GM19099 (cell line): ENCODE results near the gene B3GAT2.

ENCODE experiments used
- POLR2A ChIP-seq: IDR thresholded peaks from 3 replicates; pipeline ENCODE4 v1.6.1; 2011; ENCODE audit warnings: low read depth; ENCODE audit not compliant: insufficient read length; ENCODE audit errors: extremely low read depth

B3GAT2 gene

DNA sequence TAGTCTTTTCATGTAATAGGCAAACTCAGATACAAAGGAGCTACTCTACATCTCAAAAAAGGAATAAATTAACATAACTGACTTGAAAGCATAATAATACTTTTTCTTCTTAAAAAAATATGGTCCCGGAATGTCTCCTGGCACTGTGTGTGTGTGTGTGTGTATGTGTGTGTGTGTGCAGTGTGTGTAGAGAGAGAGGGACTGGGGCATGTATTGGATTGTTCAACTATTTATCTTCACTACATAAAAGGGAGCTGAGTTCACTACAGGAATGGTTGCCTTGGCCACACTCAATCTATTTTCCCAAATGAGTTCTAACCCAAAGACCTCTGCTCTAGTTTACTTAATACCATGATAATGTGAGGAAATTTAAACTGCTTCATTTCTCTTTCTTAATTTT is 51.1 kb downstream of the B3GAT2 start:
- no peak for TF ChIP-seq POLR2A

DNA sequence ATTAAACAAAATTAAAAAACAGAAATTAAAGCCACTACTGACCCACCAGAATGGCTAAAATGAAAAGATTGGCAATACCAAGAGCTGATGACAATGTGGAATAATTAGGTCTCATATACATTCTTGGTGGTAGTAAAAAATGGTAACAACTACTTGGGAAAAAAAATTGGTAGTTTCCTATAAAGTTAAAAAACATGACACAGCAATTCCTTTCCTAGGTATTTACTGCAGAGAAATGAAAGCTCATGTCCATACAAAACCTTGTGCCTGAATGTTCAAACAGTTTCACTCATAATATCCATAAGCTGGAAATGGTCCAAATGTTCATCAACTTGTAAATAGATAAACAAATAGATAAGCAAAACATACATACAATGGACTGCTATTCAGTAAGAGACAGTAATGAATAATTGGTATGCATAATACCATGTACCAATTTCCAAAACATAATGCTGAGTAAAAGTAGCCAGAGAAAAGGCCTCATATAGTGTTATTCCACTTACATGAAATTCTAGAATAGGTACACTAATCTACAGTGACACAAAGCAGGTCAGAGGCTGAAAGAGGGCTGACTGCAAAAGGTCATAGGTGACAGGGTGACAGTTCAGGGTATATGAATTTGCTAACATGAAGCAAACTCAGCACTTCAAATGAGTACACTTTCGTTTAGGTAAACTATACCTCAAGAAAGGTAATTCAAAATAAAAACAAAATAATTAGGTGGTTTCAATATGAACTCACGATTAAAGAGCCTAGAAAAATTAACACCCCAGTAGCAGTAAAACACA is 53.0 kb downstream of the B3GAT2 start:
- TF ChIP-seq POLR2A, result no peak

DNA sequence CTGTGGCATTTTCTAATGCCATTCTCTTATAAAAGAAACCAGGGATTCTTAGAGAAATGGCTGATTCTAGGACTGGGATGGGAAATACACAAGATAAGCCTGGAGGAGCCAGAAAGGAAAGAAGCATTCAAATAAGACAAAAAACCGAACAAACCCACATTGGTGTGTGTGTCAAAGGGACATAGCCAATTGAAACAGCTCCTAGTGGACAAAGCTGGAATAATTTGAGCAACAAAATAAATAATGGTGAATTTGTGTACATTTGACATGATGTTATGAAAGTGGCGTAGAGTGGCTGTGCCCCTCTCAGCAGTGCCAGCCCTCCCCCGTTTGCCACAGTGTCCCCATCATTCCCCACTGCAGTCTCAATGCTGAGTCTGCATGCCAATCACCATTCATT is 55.5 kb downstream of the B3GAT2 start:
- TF ChIP-seq POLR2A, result no peak

DNA sequence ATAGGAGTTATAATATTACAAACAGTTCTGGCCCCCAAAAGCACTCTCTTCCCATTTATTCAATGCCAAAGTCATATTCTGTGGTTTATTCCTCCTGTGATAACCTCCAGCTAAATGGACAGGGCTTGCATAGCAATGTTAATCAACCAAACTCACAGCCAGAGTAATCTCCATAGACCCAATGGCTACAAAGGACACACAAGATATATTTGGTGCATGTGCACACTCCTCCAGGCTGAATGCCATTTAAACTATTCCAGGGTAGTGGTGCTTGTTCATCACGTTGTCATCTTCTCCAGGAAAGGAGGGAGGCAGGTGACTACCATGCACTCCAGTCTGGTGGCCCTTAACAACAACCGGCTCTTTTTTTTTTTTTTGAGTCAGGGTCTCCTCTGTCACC is 56.8 kb downstream of the B3GAT2 start:
- TF ChIP-seq POLR2A, result no peak

DNA sequence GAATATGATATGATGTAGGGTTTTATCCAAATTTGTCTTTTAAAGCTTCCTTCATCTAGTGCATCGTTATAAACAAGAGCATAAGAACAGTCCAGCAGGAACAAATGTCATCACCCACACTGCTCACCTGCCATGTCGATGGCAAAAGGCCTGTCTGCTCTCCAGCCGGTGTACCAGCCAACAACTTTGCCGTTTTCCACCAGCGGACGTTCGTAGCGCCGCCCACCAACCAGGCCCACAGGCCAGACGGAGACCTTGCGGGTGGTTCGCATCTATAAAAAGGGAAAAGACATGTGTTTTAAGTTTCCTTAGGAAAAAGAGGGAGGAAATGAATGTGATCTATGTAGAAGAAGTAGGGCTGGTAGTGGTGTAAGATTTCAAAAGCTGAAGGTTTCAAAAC is 62.9 kb downstream of the B3GAT2 start:
- no peak for TF ChIP-seq POLR2A

DNA sequence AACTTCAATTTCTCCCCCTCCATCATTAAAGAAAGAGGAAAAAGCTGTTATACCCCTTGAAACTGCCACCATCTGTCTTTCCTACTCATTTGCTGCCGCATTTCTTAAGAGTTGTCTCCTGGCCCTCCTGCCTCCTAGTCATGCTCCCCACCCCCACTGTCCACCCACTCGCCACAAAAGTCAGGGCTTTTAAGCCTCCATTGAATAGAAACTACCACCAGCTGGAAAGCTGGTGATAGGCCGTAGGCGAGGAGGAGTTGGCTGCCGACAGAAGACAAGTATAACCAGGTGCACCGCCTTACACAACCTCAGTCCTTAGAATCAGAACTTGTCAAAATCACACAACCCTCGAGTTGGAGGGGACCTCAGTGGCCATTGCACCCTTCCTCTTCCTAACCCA is 67.6 kb downstream of the B3GAT2 start:
- TF ChIP-seq POLR2A, result no peak

DNA sequence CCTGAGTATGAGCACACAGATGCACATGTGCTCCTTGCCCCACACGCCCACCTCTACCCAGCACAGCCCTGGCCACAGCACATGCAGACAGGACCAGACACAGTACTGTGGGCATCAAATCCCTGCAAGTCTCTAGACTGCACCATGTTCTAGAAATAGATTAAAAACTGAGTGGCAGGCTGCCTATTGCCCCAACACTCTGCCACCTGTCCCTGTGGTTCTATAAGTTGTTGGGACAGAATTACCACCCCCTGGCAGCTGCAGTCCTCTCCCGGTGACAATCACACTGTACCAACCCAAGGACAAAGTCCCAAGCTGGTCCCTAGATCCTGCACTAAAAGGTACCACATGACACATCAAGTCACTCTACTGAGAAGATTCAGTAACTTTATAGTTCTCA is 70.2 kb downstream of the B3GAT2 start:
- TF ChIP-seq POLR2A, result no peak

DNA sequence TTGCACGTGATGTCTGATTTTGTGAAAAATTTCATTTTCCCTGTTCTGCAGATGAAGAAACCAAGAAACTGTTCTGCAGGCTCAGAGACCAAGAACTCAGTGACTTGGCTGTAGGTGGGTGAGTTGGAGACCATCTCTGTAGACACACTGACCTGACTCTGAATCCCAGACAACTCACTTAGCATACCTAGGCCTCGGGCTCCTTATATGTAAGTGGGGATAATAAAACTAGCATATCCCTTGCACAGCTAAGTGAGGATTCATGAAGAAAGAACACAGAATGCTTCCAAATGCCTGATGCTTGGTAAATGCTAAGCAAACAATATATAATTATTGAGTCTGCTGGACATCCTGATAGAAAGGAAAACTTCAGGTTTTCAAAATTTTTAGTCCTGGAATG is 70.8 kb downstream of the B3GAT2 start:
- no peak for TF ChIP-seq POLR2A

DNA sequence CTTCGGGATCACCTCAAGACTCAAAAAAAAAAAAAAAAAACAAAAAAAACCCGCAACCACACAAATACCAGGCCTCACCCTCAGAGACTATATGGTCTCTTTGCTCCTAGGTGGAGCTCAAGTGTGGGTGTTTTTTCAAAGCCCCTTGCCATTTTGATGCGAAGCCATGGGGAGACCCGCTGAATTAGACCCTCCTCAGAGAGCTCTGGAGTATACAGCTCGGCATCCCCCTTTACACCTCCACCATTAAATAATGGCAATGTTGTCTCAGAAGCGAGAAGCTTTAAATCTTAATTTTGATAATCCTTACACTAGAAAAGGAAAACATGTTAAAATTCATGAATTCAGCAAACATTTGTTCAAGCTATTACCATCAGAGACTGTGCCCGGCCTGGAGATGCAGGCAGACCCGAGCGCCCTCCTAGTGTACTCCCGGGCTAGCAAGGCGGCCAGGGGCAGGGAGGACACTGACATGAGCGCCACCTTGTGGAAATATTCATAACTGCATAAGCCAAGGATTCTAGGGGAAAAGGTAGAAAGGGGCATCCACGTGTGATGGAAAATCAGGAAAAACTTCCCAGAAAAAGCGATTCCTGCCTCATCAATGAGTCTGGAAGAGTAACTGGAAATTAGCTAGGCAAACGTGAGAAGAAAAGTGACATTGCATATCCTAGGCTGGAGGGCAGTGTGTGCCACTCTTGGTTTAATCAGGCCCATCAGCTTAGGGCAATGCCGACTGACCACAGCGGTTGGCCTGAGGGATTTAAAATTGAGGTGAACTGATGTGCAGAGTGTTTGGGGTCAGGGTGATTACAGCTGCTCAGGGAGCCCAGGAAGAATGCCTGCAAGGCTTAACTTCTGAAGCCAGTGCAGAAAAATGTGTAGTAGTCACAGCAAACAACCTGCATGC is 72.5 kb downstream of the B3GAT2 start:
- no peak for TF ChIP-seq POLR2A

DNA sequence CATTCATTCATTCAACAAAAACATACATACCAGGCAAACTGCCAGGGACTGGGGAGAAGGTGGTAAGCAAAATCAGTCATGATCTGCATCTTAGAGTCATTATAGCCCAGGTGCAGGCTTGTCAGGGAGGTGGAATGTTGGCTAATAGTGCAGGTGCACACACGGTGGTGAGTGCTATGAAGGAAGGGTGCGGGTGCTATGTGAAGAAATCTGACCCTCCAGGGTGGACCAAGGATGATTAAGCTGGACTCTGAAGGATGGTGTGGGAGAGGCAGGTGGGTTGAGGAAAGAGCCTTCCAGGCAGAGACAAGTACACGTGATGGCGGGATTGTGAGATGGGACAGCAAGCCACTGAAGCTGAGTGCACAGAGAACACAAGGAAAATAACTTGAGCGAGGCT is 77.4 kb downstream of the B3GAT2 start:
- no peak for TF ChIP-seq POLR2A

DNA sequence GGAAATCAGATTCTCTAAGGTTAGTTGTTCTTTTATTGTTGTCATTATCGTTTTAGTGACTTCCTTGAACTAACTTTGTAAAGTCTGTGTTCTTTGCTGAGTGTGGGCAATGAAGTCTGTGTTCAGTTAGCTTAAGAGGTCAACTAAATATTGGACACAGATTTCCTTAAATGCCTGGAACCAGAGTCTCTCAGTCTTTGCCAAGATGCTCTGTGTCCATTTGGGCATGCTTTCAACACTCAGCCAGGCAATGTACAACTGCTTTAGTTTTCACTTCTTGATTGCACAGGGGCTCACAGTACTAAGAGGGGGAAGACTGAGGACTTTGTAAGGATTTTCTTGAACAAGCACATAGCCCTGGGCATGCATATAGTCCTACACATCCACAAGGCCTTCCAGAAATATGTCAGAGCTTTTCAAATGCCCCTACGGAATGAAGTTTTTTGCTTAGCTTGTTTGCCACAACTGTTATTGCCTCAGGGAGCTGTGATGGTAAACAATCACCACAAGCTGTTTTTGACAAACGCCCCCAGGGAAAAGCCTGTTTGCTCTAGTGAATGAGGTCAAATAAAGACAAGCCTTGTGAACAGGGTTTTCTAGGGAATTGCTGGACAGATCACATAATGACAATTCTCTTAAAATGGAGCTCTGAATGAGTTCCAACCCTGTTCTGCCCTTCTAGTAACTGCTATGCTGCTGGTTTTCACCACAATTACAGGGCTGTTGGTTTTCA is 82.5 kb downstream of the B3GAT2 start:
- no peak for TF ChIP-seq POLR2A

DNA sequence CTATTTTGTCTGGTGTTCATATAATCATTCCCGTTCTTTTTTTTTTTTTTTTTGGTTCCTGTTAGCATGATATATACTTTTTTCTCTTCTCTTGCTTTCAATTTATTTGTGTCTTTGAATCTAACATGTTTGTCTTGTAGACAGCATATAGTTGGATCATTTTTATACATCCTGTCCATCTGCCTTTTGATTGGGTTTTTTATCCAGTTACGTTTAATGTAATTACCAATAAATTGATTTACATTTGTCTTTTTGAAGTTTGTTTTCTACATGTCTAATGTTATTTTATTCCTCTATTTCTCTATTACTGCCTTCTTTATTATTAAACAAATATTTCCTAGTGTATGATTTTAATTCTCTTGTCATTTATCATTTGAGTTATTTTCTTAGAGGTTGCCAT is 84.4 kb downstream of the B3GAT2 start:
- no peak for TF ChIP-seq POLR2A

DNA sequence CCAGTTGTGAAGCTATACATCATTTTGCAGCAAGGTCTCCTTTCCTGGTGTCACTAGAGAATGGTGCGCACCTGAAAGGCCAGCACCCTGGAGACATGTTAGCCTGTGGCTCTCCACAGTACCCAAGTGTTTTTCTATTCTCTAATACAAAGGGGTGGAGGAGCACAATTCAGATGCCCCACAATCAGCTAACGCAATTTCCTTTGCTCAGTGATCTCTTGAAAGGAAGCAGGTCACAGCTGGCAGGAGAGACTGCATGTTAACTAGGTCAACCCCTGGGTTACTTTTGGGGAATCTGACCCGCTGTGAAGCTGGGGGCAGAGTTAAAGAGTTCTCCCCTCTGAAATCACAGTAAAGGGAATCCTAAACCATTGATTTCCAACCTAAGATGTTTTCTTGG is 92.5 kb downstream of the B3GAT2 start:
- TF ChIP-seq POLR2A, result no peak

DNA sequence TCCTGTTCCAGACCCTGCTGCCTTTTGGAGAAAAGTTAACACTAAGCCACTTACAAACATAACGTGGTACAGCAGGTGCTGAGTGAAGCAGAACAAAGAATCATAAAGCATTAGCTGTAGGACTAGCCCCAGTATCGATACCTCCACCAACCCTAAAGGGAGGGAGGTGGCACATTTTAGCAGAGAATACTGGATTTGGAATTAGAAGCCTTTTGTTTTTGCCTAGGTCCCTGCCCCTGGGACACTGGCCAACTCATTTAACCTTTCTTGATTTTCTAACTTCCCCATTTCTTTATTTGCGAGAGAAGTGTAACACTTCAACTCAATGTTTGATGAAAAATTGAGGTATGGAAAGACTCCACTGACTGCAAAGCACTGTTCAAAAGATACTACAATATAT is 93.5 kb downstream of the B3GAT2 start:
- no peak for TF ChIP-seq POLR2A

DNA sequence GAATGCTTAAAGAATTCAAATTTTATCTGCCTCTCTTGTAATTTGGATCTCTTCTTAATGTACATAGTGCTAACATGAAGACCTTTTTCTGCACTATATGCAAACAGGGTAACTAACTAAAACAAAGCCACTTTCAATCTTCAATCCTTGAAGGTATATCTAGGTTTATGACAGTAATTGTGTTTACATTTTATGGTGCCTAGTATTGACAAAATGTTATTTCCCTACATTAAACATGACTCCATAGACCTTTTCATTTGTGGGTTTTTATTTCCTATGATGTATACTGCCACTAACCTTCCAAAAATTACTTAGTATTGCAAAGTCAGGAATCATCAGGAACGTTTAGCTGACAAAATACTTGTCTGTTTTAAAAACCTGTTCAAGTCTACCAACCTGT is 95.9 kb downstream of the B3GAT2 start:
- TF ChIP-seq POLR2A, result no peak
